ENCODE measurements around the gene KIAA0232.
A peak's percentile ranks its signal among the peaks of the same experiment; 100 is the strongest.

KIAA0232 gene

GRCh38 chr4:6851962-6852361 lies 69.4 kb downstream of the KIAA0232 start:
- DNase-seq = no peak

GRCh38 chr4:6852582-6852981 lies 70.1 kb downstream of the KIAA0232 start:
- no peak for DNase-seq

GRCh38 chr4:6854098-6854744 lies 71.7 kb downstream of the KIAA0232 start:
- DNase-seq = no peak

GRCh38 chr4:6855692-6856297 lies 73.3 kb downstream of the KIAA0232 start:
- DNase-seq = peak; percentile 64

GRCh38 chr4:6856391-6856790 lies 73.9 kb downstream of the KIAA0232 start:
- DNase-seq = no peak

- DNase-seq = no peak
Measured at GRCh38 chr4:6857009-6857882, 74.7 kb downstream of the KIAA0232 start.

GRCh38 chr4:6858997-6859396 lies 76.5 kb downstream of the KIAA0232 start:
- no peak for DNase-seq

- DNase-seq = no peak
Measured at GRCh38 chr4:6859543-6859942, 77.0 kb downstream of the KIAA0232 start.

GRCh38 chr4:6868386-6868785 lies 85.9 kb downstream of the KIAA0232 start:
- no peak for DNase-seq

GRCh38 chr4:6869944-6870343 lies 87.4 kb downstream of the KIAA0232 start:
- DNase-seq = no peak

- no peak for DNase-seq
Measured at GRCh38 chr4:6873291-6873690, 90.8 kb downstream of the KIAA0232 start.

- peak; percentile 53 for DNase-seq
Measured at GRCh38 chr4:6873792-6874461, 91.4 kb downstream of the KIAA0232 start.

- DNase-seq = no peak
Measured at GRCh38 chr4:6874981-6875380, 92.5 kb downstream of the KIAA0232 start.

GRCh38 chr4:6875431-6875831 lies 92.9 kb downstream of the KIAA0232 start:
- DNase-seq = no peak

GRCh38 chr4:6876440-6876839 lies 93.9 kb downstream of the KIAA0232 start:
- no peak for DNase-seq

- no peak for DNase-seq
Measured at GRCh38 chr4:6877067-6877466, 94.5 kb downstream of the KIAA0232 start.

- DNase-seq = no peak
Measured at GRCh38 chr4:6878451-6879059, 96.0 kb downstream of the KIAA0232 start.

GRCh38 chr4:6880691-6881090 lies 98.2 kb downstream of the KIAA0232 start:
- DNase-seq = no peak

- no peak for DNase-seq
Measured at GRCh38 chr4:6881908-6882307, 99.4 kb downstream of the KIAA0232 start.

- no peak for DNase-seq
Measured at GRCh38 chr4:6884341-6884870, 101.9 kb downstream of the KIAA0232 start.

GRCh38 chr4:6885953-6886557 lies 103.5 kb downstream of the KIAA0232 start:
- DNase-seq = peak; percentile 62

GRCh38 chr4:6886886-6887285 lies 104.4 kb downstream of the KIAA0232 start:
- DNase-seq = no peak
